ENCODE measurements around the gene UCHL3. TPM values are rescaled to one million over a fixed set of nuclear protein-coding genes. Genes with fewer than 3 reads are reported as not detected.

The UCHL3 gene
- total and polyA plus RNA-seq, 9 donors: 8.6 to 39.5 (median 13.0) TPM

GRCh38 chr13:75639454-75639853, 89.9 kb downstream of the UCHL3 start:
- intact Hi-C loops (cut with DNase I): no loop called here

GRCh38 chr13:75641026-75641425, 91.4 kb downstream of the UCHL3 start:
- Histone ChIP-seq H3K27me3 (no peaks in the 10 kb centered on the region), H3K27ac (no peak overlapping the region), H3K4me3 (no peak overlapping the region), H3K36me3 (no peaks in the 10 kb centered on the region), H3K4me1 (ENCODE audit: insufficient read depth) (no peaks in the 10 kb centered on the region), H3K9me3 (no peaks in the 10 kb centered on the region)
- WGBS, 3 donors: 94 to 95% (median 94%) methylated on average over 6 of the region's 6 CpGs
- no peak for TF ChIP-seq POLR2A (IDR thresholded peaks at IDR 0.05)
- no peak for TF ChIP-seq CTCF (IDR thresholded peaks at IDR 0.05)
- TF ChIP-seq EP300 (IDR thresholded peaks at IDR 0.05): no peak
- DNase-seq: no peak
- intact Hi-C loops (cut with DNase I): no loop called here

More at GRCh38 chr13:75639454-75639853, 89.9 kb downstream of the UCHL3 start:
- Histone ChIP-seq H3K36me3 (no peaks in the 10 kb centered on the region), H3K4me3 (no peak overlapping the region), H3K9me3 (no peaks in the 10 kb centered on the region), H3K27ac (no peak overlapping the region), H3K27me3 (no peaks in the 10 kb centered on the region), H3K4me1 (ENCODE audit: insufficient read depth) (no peaks in the 10 kb centered on the region)
- no peak for DNase-seq
- WGBS, 3 donors: 96 to 98% (median 96%) methylated on average over 2 of the region's 2 CpGs
- no peak for TF ChIP-seq POLR2A (IDR thresholded peaks at IDR 0.05)

GRCh38 chr13:75643182-75643581, 93.6 kb downstream of the UCHL3 start:
- intact Hi-C loops (cut with DNase I): no loop called here
- TF ChIP-seq POLR2A (IDR thresholded peaks at IDR 0.05) (no peak), EP300 (IDR thresholded peaks at IDR 0.05) (no peak), CTCF (IDR thresholded peaks at IDR 0.05) (no peak)
- Histone ChIP-seq H3K27me3 (no peaks in the 10 kb centered on the region), H3K4me1 (ENCODE audit: insufficient read depth) (no peaks in the 10 kb centered on the region), H3K36me3 (no peaks in the 10 kb centered on the region), H3K9me3 (no peaks in the 10 kb centered on the region), H3K27ac (no peak overlapping the region), H3K4me3 (no peak overlapping the region)
- WGBS, 3 donors: 53 to 89% (median 79%) methylated on average over 1 of the region's 1 CpG
- DNase-seq: no peak

GRCh38 chr13:75643693-75644092, 94.1 kb downstream of the UCHL3 start:
- intact Hi-C loops (cut with DNase I): no loop called here
- H3K27me3 ChIP-seq: no peaks in the 10 kb centered on the region
- H3K4me1 ChIP-seq (ENCODE audit: insufficient read depth): no peaks in the 10 kb centered on the region
- H3K27ac ChIP-seq: no peak overlapping the region
- H3K9me3 ChIP-seq: no peaks in the 10 kb centered on the region
- H3K36me3 ChIP-seq: no peaks in the 10 kb centered on the region
- H3K4me3 ChIP-seq: no peak overlapping the region
- no peak for DNase-seq
- TF ChIP-seq EP300 (IDR thresholded peaks at IDR 0.05) (no peak), CTCF (IDR thresholded peaks at IDR 0.05) (no peak), POLR2A (IDR thresholded peaks at IDR 0.05) (no peak)

- Histone ChIP-seq H3K27ac (no peak overlapping the region), H3K4me1 (ENCODE audit: insufficient read depth) (no peaks in the 10 kb centered on the region), H3K27me3 (no peaks in the 10 kb centered on the region), H3K4me3 (no peak overlapping the region), H3K36me3 (no peaks in the 10 kb centered on the region), H3K9me3 (no peaks in the 10 kb centered on the region)
- intact Hi-C loops (cut with DNase I): no loop called here
- no peak for TF ChIP-seq POLR2A (IDR thresholded peaks at IDR 0.05)
- no peak for TF ChIP-seq CTCF (IDR thresholded peaks at IDR 0.05)
- TF ChIP-seq EP300 (IDR thresholded peaks at IDR 0.05): no peak
- 83 to 88% (median 85%) methylated on average over 3 of the region's 3 CpGs for WGBS, 3 donors
- no peak for DNase-seq
These were observed 95.5 kb downstream of the UCHL3 start for GRCh38 chr13:75645141-75645540.
